CD4-positive, alpha-beta T cell treated with Interleukin-15 for 1 hour (primary cell): ENCODE results near the gene RNF7.
"Not testable (repeated sequence)": the region's sequence is repeated elsewhere in the genome, so short reads cannot be mapped to it uniquely, and the experiment has no call there.

Experiments
- DNase-seq: peaks from one replicate; pipeline ENCODE4 v3.0.0-alpha.2; 2020

RNF7 gene

DNA sequence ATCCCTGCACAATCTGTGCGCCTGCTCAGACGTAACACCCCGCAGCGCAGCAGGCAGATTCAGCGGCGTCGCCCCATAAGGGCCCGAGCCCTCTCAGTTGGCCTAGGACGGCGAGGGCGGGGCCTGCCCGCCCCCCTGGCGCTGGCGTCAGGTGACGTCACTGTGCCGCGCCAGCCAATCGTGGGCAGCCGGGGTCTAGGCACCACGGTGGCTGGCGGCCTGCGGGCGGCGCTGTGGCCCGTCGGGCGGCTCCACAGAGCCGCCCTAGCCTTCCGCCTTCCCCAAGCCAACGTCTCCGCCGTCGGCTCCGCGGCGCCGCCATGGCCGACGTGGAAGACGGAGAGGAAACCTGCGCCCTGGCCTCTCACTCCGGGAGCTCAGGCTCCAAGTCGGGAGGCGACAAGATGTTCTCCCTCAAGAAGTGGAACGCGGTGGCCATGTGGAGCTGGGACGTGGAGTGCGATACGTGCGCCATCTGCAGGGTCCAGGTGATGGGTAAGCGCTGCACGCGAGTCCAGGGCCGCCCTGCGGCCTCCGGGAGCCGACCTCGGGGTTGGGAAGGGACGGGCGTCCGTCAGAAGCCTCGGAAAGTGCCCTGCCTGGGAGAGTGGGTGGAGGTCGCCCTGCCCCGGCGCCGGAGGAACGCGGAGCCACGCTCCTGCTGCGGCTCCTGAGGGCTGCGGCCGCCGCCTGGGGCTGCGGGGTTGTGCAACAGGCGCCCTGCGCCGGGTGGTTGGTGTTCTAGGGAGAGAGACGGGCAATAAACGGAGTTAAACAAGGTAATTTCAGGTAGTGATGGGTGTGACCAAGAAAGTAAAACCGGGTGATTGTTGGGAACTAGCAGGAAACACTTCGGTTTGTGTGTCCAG, at the start of gene RNF7:
Gene RNF7, plus strand, starts transcription at position 277 of the 869 bp plus-strand sequence. Its CDS starts 44 bp downstream, at position 321.
- DNase-seq: peak; percentile 98

- DNase-seq: no peak
Observed at GRCh38 chr3:141690431-141691072, 47.5 kb upstream of the RNF7 start.

- not testable (repeated sequence) for DNase-seq
Observed at GRCh38 chr3:141691471-141691870, 46.6 kb upstream of the RNF7 start.

DNA sequence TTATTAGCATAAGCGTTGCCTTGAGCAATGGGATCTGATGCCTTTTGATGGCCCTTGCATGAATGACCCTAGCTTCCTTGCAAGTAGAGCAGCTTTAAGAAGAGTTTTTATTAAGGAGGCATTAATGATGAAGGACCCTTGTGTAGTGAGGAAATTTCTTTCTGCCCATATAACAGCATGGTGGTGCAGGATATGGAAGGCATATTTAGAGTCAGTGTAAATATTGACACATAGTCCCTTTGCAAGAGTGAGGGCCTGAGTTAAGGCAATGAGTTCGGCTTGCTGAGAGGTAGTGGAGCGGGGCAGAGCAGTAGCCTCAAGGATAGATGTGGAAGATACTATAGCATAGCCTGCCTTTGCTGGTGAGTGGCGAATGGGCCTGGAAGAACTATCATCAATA, 45.1 kb upstream of the RNF7 start:
- not testable (repeated sequence) for DNase-seq

GRCh38 chr3:141699324-141699723, 38.8 kb upstream of the RNF7 start:
- DNase-seq: no peak

DNA sequence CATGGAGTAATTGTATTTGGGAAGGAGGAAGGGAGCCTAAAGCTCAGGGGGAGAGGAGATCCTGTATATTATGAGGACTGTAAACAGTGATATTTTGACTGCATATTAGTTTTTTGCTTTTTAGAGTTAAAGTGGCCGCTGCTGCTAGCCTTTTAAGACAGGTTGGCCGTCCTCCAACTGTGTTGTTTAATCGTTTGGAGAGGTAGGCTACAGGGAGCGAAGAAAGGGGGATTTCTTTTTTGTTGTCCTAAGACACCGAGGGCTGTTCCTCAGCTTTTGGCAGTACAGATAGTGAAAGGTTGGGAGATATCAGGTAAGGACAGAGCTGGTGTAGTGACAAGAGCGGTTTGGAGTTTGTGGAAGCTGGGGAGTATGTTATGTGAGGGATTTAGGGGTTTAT, 38.2 kb upstream of the RNF7 start:
- no peak for DNase-seq

DNA sequence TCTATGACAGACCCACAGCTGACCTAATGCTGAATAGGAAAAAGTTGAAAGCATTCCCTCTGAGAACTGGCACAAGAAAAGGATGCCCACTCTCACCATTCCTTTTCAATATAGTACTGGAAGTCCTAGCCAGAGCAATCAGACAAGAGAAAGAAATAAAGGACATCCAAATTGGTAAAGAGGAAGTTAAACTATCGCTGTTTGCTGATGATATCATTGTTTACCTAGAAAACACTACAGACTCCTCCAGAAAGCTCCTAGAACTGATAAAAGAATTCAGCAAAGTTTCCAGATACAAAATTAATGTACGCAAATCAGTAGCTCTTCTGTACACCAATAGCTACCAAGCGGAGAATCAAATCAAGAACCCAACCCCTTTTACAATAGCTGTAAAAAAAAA, 34.7 kb upstream of the RNF7 start:
- DNase-seq: not testable (repeated sequence)

GRCh38 chr3:141707741-141708203, 30.3 kb upstream of the RNF7 start:
- no peak for DNase-seq

- DNase-seq: no peak
Observed at GRCh38 chr3:141708367-141708766, 29.7 kb upstream of the RNF7 start.

DNA sequence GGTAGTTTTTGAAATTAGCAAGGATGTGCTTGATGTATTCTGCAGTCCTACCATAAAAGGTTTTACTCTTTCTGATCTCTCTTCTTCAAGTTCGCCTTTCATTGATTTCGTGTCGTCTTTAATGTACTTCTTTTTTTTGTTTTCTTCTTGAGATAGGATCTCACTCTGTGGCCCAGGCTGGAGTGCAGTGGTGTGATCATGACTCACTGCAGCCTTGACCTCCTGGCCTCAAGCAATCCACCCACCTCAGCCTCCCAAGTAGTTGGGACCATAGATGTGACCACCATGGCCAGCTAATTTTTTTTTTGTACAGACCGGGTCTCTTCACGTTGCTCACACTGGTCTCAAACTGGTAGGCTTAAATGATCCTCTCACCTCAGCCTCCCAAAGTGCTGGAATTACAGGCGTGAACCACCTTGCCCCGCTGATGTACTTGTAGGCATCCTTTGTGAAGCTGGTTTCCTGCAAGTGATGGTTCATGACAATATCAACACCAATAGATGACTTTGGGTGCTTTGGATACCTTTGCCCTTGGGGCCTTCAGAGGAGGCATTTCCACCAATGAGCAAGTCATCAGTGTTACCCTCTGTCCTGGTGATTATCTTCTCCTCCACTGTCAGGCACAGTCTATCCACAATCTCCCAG, 28.9 kb upstream of the RNF7 start:
- DNase-seq: no peak

GRCh38 chr3:141710121-141710520, 28.0 kb upstream of the RNF7 start:
- DNase-seq: no peak

DNA sequence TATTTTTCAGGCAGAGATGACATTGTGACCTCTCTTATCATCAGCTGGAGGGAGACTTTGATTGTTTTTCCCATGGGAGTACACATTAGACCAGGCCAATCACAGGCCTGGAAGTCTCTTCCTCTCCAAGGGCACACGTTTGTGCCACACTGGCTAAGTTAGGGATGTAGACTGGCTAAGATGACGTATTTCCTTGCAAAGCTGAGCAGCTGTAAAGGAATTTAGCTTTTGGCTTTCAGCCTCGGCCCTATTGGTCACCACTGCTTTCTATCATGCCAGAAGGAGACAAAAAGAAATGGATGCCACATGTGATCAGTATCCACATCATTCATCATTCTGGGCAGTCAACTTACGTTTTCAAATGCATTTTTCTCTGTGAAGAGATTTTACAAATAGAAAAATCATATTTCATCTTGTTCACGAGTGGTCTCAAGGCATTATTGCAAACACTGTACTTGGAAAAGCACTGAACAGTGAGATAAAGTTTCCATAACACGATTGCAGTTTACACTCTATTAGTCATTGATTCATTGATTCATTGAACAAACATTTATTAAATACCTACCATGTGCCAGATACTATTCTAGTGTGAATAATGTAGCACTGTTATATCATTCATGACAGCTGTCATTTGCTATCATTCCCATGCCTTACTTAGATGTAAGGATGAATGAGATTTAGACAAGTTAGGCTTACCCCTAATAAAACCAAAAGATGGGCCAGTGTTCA, 27.0 kb upstream of the RNF7 start:
- DNase-seq: no peak

GRCh38 chr3:141714671-141715070, 23.4 kb upstream of the RNF7 start:
- no peak for DNase-seq

- no peak for DNase-seq
Observed at GRCh38 chr3:141722081-141722480, 16.0 kb upstream of the RNF7 start.

DNA sequence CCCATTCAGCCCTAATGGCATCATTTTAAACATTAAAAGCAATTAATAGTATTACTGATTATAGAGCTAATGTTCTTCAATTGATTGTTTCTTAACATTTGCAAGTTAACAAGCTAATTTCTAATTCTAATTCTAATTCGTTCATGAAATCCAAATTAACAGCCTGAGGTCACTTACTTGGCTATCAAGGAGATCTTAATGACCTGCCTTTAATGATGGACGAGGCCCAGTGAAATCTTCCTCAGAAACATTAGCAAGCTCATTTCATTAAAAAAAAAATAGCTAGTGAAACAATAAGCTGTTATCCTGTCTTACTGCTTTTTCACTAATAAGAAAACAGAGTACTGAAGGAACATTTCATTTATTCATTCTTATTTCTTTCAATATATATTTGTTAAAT, 15.4 kb upstream of the RNF7 start:
- DNase-seq: no peak

GRCh38 chr3:141723255-141723654, 14.8 kb upstream of the RNF7 start:
- DNase-seq: no peak

- DNase-seq: no peak
Observed at GRCh38 chr3:141724186-141724585, 13.9 kb upstream of the RNF7 start.

DNA sequence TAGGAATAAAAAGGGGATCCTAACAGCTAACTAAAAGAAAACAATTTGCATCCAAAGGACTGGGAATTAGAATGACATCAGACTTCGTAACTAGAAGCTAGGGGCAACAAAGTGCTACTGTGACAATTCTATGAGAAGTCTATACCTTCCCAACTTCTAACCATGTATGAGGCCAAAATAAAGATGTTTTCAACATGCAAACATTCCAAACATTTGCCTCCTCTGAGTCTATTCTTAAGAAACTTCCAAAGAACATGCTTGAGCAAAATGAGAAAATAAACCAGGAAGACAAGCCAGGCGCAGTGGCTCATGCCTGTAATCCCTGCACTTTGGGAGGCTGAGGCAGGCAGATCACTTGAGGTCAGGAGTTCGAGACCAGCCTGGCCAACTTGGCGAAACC, 13.1 kb upstream of the RNF7 start:
- no peak for DNase-seq

GRCh38 chr3:141726483-141726882, 11.6 kb upstream of the RNF7 start:
- no peak for DNase-seq

DNA sequence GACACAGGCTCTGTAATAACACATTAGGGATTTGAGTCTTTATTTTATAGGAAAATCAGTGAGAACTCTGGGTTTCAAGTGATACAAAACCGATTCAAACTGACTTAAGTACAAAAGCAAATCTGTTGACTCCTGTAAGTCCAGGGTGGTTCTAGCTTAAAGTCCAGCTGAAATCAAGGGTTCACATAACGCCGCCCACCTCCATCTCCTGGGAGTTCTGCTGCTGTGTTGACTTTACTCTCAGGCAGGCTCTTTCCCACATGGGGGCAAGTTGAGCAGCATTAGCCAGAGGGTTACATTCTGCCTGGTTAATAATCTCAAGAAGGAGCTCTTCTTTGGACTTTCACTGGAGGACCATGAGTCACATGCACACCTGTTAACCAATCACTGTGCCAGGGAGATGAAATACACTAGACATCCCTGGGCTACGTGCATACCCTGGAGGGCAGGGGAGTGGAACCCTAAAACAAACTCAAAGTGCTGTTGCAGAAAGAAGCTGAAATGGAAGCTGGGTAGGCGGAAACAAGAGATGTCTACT, 9.7 kb upstream of the RNF7 start:
- DNase-seq: no peak

DNA sequence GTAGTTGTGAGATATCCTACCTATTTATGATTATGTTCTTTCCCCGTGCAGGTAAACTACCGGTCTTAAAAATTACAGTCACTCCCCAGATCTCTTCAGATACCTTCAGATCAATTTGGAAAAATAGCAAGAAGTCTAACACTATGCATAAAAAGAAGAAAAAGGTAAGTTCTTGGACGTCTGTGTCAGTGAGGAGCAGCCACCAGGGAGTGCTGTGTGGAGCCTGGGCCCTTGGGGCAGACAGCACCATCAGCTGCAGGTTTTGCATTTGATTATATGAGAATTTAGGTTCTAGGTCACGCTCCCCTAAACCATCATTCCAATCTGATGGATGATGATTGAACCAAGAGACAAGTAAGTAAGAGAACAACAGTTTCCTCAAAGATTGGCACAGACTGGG, 8.9 kb upstream of the RNF7 start:
- no peak for DNase-seq

DNA sequence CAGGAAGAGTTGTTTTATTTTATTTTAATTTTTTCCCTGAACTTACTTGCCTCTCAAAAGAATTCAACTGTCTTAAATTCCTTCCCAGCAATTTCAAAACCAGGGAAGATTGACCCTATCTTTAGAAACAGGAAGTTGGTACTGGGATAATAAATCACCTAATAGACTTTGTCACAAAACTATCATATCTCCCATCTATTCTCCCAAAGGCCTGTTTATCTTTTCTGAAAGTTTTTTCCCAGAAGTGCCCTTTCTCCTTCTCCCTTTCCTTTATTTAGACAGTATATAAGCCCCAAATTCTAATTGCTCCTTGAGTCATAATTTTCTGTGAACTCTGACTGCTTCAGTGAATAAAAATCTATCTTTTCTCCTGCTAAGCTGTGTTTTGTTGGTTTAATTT, 2.9 kb upstream of the RNF7 start:
- DNase-seq: no peak
